SK-N-DZ (cell line): ENCODE results near the gene CENPP.

Experiments
- DNase-seq: peaks from one replicate; pipeline ENCODE4 v3.0.0-alpha.2; 2015; ENCODE audit warnings: low spot score

CENPP gene

GRCh38 chr9:92476962-92477361 is 151.2 kb downstream of the CENPP start:
- DNase-seq: no peak

- DNase-seq: no peak
Measured at GRCh38 chr9:92478783-92479182, 153.0 kb downstream of the CENPP start.

GRCh38 chr9:92479346-92479745 is 153.6 kb downstream of the CENPP start:
- no peak for DNase-seq

- no peak for DNase-seq
Measured at GRCh38 chr9:92480291-92480771, 154.6 kb downstream of the CENPP start.

GRCh38 chr9:92480986-92481633 is 155.4 kb downstream of the CENPP start:
- DNase-seq: no peak

- no peak for DNase-seq
Measured at GRCh38 chr9:92482329-92482728, 156.6 kb downstream of the CENPP start, which contains the start of gene ASPN. TSS of gene ASPN (minus strand) at chr9:92482506.

- DNase-seq: no peak
Measured at GRCh38 chr9:92482805-92483204, 157.1 kb downstream of the CENPP start.

- no peak for DNase-seq
Measured at GRCh38 chr9:92483627-92484545, 158.1 kb downstream of the CENPP start.

GRCh38 chr9:92484563-92484962 is 158.8 kb downstream of the CENPP start:
- no peak for DNase-seq

- DNase-seq: no peak
Measured at GRCh38 chr9:92486371-92486770, 160.6 kb downstream of the CENPP start.

- no peak for DNase-seq
Measured at GRCh38 chr9:92488681-92489550, 163.2 kb downstream of the CENPP start.

GRCh38 chr9:92492781-92493401 is 167.1 kb downstream of the CENPP start:
- peak; percentile 67 for DNase-seq

GRCh38 chr9:92493749-92494387 is 168.1 kb downstream of the CENPP start:
- DNase-seq: peak; percentile 21

GRCh38 chr9:92494856-92495255 is 169.1 kb downstream of the CENPP start:
- DNase-seq: no peak

GRCh38 chr9:92496396-92497176 is 170.8 kb downstream of the CENPP start:
- DNase-seq: no peak

GRCh38 chr9:92499701-92500100 is 173.9 kb downstream of the CENPP start:
- DNase-seq: no peak

GRCh38 chr9:92500725-92501124 is 175.0 kb downstream of the CENPP start:
- DNase-seq: no peak

GRCh38 chr9:92501671-92502393 is 176.1 kb downstream of the CENPP start:
- DNase-seq: no peak

- DNase-seq: no peak
Measured at GRCh38 chr9:92503156-92503555, 177.4 kb downstream of the CENPP start.
